Sigmoid colon (tissue), 4 donors: Measurements from ENCODE around the gene YJEFN3.

Experiments
- POLR2A ChIP-seq, 2 donors: fragments of 450-650 bp; IDR thresholded peaks; one replicate each; pipeline ENCODE4 v1.6.1; 2016; ENCODE audit warnings: antibody characterized with exemption in 2 of 2, mild to moderate bottlenecking in 2 of 2, moderate library complexity in 2 of 2
- POLR2AphosphoS5 ChIP-seq, 4 donors: sonication (generic); formaldehyde crosslinking; IDR thresholded peaks; one replicate each; pipeline ENCODE4 v1.6.1; 2017; ENCODE audit warnings: antibody characterized with exemption in 4 of 4
- TF ChIP-seq, protein P1 (sequence below), 4 experiments: fragments of 450-650 bp in 3 of 4; fragments of 200-600 bp in 1 of 4; IDR thresholded peaks; one replicate each; pipeline ENCODE4 v1.5.1; 2016 to 2019; ENCODE audit warnings: antibody characterized with exemption in 4 of 4, mild to moderate bottlenecking in 3 of 4, moderate library complexity in 2 of 4

DNA sequence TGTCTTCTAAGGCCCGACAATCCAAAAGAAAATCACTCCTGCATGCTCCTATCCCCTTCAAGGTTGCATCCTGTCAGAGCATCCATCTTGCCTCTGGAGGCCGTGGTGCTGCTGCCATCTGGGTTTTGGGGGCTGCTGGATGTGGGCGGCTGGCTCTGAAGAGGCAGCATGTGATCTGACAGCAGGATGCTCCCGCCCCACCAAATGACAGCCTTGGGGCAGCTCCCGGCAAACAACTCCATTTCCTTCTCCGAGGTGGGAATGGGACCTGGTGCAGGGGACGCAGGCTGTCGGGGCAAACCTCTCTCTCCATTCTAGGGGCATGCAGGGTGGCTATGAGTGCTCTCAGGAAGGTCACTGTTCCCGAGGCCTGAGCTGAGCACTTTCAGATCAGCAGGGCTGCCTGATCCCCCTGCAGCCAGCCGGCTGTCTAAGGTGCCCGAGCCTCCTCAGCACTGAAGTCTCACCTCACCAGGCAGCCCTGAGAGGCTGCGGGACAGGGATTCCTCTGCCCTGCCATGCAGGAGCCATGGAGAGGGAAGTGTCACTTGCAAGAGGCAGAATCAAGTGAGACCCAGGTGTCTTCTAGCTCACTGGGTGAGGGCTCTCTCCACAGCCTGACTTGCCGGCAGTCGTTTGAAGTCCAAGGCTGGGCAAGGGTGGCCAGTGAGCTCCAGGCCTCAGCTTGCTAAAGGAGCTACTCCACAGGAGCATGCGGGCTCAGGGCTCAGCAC lies 42.2 kb upstream of the YJEFN3 start:
- TF ChIP-seq, protein P1, sequence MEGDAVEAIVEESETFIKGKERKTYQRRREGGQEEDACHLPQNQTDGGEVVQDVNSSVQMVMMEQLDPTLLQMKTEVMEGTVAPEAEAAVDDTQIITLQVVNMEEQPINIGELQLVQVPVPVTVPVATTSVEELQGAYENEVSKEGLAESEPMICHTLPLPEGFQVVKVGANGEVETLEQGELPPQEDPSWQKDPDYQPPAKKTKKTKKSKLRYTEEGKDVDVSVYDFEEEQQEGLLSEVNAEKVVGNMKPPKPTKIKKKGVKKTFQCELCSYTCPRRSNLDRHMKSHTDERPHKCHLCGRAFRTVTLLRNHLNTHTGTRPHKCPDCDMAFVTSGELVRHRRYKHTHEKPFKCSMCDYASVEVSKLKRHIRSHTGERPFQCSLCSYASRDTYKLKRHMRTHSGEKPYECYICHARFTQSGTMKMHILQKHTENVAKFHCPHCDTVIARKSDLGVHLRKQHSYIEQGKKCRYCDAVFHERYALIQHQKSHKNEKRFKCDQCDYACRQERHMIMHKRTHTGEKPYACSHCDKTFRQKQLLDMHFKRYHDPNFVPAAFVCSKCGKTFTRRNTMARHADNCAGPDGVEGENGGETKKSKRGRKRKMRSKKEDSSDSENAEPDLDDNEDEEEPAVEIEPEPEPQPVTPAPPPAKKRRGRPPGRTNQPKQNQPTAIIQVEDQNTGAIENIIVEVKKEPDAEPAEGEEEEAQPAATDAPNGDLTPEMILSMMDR (IDR thresholded peaks at IDR 0.05) = no peak
- TF ChIP-seq POLR2A (IDR thresholded peaks at IDR 0.05) (no peak), POLR2AphosphoS5 (IDR thresholded peaks at IDR 0.05) (no peak)
